ENCODE results near the gene TGM3.

The TGM3 gene, protein sequence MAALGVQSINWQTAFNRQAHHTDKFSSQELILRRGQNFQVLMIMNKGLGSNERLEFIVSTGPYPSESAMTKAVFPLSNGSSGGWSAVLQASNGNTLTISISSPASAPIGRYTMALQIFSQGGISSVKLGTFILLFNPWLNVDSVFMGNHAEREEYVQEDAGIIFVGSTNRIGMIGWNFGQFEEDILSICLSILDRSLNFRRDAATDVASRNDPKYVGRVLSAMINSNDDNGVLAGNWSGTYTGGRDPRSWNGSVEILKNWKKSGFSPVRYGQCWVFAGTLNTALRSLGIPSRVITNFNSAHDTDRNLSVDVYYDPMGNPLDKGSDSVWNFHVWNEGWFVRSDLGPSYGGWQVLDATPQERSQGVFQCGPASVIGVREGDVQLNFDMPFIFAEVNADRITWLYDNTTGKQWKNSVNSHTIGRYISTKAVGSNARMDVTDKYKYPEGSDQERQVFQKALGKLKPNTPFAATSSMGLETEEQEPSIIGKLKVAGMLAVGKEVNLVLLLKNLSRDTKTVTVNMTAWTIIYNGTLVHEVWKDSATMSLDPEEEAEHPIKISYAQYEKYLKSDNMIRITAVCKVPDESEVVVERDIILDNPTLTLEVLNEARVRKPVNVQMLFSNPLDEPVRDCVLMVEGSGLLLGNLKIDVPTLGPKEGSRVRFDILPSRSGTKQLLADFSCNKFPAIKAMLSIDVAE

DNA sequence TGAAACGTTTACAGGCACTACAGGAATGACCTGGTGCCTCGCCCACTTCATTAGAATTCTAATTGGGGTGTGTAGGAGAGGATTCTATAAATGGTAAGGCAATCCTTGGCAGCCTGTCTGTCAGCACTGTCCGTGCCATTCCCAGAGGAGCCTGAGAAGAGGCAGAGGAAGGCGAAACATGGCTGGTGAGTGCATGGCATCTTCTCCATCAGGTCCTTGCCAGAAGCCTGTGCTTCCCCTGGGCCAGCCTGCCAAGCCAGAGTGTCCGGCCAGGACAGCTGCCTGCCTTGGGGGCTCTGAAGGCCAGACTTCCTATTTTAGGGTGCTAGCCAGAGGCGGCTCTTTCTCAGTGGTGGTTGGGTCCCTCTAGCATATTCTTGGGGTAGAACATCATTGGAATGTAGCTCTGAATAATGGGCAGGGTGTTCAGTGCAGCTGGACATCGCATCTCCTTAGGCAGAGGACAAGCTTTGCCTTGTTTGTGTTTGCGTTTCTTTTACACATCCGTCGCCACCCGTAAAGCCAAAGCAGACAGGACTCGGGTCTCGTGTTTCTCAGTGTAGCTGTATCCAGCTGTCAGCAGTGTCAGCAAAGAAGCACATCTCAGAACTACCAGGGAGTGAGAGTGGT, at the start of gene TGM3:
TGM3 (plus strand) TSS at position 116 of the 630 bp plus-strand sequence; CDS start at position 179, 63 bp downstream.
- no peak within 1 kb of the TSS for H3K27ac ChIP-seq
- no peak for TF ChIP-seq CTCF (conservative IDR thresholded peaks at IDR 0.05)

DNA sequence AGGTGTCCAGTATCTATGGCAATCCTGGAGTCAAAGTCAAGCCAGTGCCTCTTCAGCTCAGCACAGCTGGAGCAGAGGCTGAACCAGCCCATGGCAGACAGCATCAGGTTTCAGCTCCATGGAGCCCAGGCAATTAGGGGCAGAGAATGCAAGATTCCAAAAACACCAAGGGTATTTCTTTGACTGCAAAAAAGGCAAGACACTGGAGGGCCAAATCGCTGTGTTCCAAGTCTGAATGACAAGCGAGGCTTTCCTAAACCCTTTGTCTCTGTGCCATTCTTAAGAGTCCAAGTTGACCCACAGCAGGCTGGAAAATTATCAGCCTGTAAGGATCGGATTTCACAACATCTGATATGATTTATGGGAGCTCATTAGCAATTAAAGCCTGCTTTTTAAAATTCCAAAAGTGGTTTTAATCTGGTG, 49.7 kb upstream of the TGM3 start:
- no peak for TF ChIP-seq CTCF (conservative IDR thresholded peaks at IDR 0.05)
- peak overlapping the region; percentile 88 for H3K27ac ChIP-seq

GRCh38 chr20:2248837-2249236, 47.0 kb upstream of the TGM3 start:
- no peak overlapping the region for H3K27ac ChIP-seq
- no peak for TF ChIP-seq CTCF (conservative IDR thresholded peaks at IDR 0.05)

- no peak overlapping the region for H3K27ac ChIP-seq
- no peak for TF ChIP-seq CTCF (conservative IDR thresholded peaks at IDR 0.05)
These were observed 45.9 kb upstream of the TGM3 start for GRCh38 chr20:2249935-2250334.

GRCh38 chr20:2252419-2252997, 43.3 kb upstream of the TGM3 start:
- no peak for TF ChIP-seq CTCF (conservative IDR thresholded peaks at IDR 0.05)
- no peak overlapping the region for H3K27ac ChIP-seq

DNA sequence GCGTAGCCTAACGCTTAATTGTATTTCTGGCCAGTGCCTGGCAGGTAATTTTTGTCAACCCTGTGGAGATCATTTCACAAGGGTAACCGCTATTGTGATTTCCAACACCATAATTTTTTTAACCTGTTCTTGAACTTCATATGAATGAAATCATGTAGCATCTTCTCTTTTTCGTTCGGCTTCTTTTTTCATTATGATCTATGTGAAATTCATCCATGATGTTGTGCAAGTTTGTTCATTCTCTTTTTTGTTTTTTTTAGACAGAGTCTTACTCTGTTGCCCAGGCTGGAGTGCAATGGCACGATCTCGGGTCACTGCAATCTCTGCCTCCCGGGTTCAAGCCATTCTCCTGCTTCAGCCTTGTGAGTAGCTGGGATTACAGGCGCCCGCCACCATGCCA, 42.5 kb upstream of the TGM3 start:
- no peak for TF ChIP-seq CTCF (conservative IDR thresholded peaks at IDR 0.05)
- no peak overlapping the region for H3K27ac ChIP-seq

DNA sequence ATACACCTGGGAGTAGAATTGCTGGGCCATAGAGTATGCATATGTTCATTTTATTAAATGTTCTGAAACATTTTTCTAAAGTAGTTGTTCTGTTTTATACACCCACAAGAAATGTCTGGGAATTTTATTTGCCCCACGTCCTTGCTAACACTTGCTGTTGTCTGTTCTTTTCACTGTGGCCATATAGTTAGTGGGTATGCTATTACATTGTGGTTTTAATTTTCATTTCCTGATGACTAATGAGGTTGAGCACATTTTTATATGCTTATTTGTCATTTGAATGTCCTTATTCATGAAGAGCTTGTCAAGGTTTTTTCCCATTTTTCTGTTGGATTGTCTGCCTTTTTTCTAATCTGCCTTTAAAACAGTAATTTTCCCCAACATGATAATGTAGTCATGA, 41.5 kb upstream of the TGM3 start:
- no peak overlapping the region for H3K27ac ChIP-seq
- no peak for TF ChIP-seq CTCF (conservative IDR thresholded peaks at IDR 0.05)

Data from VCaP (cell line).